Stomach (tissue), 9 donors: ENCODE data around the gene BTBD9. TPM values are rescaled to one million over a fixed set of nuclear protein-coding genes. Genes with fewer than 3 reads are reported as not detected.
"Not testable (repeated sequence)": the region's sequence is repeated elsewhere in the genome, so short reads cannot be mapped to it uniquely, and the experiment has no call there.

Experiments used
- DNase-seq, 2 donors: peaks; one replicate each; pipeline versions ENCODE4 v3.0.0 to v3.0.0-alpha.2; 2013 to 2019
- H3K27ac ChIP-seq, 5 donors: fragments of 200-600 bp in 4 of 5; sonication (generic) in 4 of 5; one replicate each; pipeline ENCODE4 v1.5.1; 2013 to 2019; ENCODE audit warnings: mild to moderate bottlenecking in 1 of 5, moderate library complexity in 1 of 5
- H3K27me3 ChIP-seq, 3 donors: fragments of 200-600 bp; sonication (generic); one replicate each; pipeline ENCODE4 v1.5.1; 2017 to 2019; ENCODE audit warnings: mixed run types in 1 of 3
- H3K36me3 ChIP-seq, 4 donors: fragments of 200-600 bp; sonication (generic); 1 replicate in 3 of 4; 2 replicates in 1 of 4; pipeline ENCODE4 v1.5.1; 2016 to 2019
- H3K4me1 ChIP-seq, 4 donors: fragments of 200-600 bp; sonication (generic); one replicate each; pipeline ENCODE4 v1.5.1; 2016 to 2019
- H3K4me3 ChIP-seq, 4 donors: fragments of 200-600 bp; sonication (generic) in 3 of 4; one replicate each; pipeline ENCODE4 v1.5.1; 2016 to 2019; ENCODE audit warnings: mild to moderate bottlenecking in 1 of 4
- H3K9me3 ChIP-seq, 4 donors: fragments of 200-600 bp; sonication (generic); one replicate each; pipeline ENCODE4 v1.5.1; 2016 to 2019
- EP300 ChIP-seq: sonication (generic); formaldehyde crosslinking; IDR thresholded peaks from one replicate; pipeline ENCODE4 v1.6.1; 2017; ENCODE audit warnings: antibody characterized with exemption
- POLR2A ChIP-seq, 4 donors: fragments of 450-650 bp; IDR thresholded peaks; one replicate each; pipeline ENCODE4 v1.6.1; 2016; ENCODE audit warnings: antibody characterized with exemption in 4 of 4, control low read depth in 2 of 4, mild to moderate bottlenecking in 1 of 4, moderate library complexity in 1 of 4
- POLR2AphosphoS5 ChIP-seq, 3 donors: sonication (generic); formaldehyde crosslinking; IDR thresholded peaks; one replicate each; pipeline ENCODE4 v1.6.1; 2016; ENCODE audit warnings: antibody characterized with exemption in 3 of 3
- WGBS, 5 donors: extraction: QIAGEN DNeasy Blood & Tissue Kit in 3 of 5; methylation state at CpG; one replicate each; pipeline versions ENCODE4 v1.1.5 to v1.1.7; 2013 to 2018; 5-methylcytosine and 5-hydroxymethylcytosine counted together
- intact Hi-C: fragments of 100-400 bp; cut with DNase I; formaldehyde crosslinking; loops from one replicate; pipeline ENCODE4 v1.15.1; 2023; ENCODE audit warnings: low total_unique reads
- polyA plus RNA-seq, 3 donors: library from polyadenylated mRNA; stranded (reverse); fragments of 200-250 nt; gene quantifications; one replicate each; pipeline ENCODE4 v1.2.3, GENCODE V29; 2013
- total RNA-seq, 5 donors: library from RNA; depleted of rRNA; stranded (reverse); fragments of >200 nt; gene quantifications; one replicate each; pipeline versions ENCODE4 v1.1.0 to v1.2.3, GENCODE V29; 2014 to 2016
- TF ChIP-seq, protein P1 (sequence below), 7 experiments: fragments of 450-650 bp in 4 of 7; fragments of 200-600 bp in 3 of 7; sonication (generic) in 3 of 7; IDR thresholded peaks; one replicate each; pipeline ENCODE4 v1.5.1; 2016 to 2019; ENCODE audit warnings: antibody characterized with exemption in 7 of 7, control low read depth in 2 of 7, mild to moderate bottlenecking in 1 of 7
- donor health status: healthy with polysubstance abuse.
- donor health status: Bipolar disorder and iron deficiency.
- donor health status: healthy.

BTBD9 gene
- total and polyA plus RNA-seq, 8 donors: 1.4 to 90.2 (median 6.8) TPM

GRCh38 chr6:38432479-38432878 is 207.2 kb downstream of the BTBD9 start:
- 97 to 100% (median 100%) methylated on average over 1 of the region's 1 CpG for WGBS, 5 donors
- Histone ChIP-seq H3K4me3 (no peak overlapping the region), H3K4me1 (no peaks in the 10 kb centered on the region), H3K27ac (no peak overlapping the region), H3K27me3 (no peaks in the 10 kb centered on the region), H3K9me3 (peaks cover 0 to 7% (median 0%) of the 10 kb centered on the region in 4 donors), H3K36me3 (no peaks in the 10 kb centered on the region)
- intact Hi-C loops: no loop called here
- TF ChIP-seq EP300: no peak
- TF ChIP-seq POLR2A (IDR thresholded peaks at IDR 0.05): no peak
- TF ChIP-seq, protein P1, sequence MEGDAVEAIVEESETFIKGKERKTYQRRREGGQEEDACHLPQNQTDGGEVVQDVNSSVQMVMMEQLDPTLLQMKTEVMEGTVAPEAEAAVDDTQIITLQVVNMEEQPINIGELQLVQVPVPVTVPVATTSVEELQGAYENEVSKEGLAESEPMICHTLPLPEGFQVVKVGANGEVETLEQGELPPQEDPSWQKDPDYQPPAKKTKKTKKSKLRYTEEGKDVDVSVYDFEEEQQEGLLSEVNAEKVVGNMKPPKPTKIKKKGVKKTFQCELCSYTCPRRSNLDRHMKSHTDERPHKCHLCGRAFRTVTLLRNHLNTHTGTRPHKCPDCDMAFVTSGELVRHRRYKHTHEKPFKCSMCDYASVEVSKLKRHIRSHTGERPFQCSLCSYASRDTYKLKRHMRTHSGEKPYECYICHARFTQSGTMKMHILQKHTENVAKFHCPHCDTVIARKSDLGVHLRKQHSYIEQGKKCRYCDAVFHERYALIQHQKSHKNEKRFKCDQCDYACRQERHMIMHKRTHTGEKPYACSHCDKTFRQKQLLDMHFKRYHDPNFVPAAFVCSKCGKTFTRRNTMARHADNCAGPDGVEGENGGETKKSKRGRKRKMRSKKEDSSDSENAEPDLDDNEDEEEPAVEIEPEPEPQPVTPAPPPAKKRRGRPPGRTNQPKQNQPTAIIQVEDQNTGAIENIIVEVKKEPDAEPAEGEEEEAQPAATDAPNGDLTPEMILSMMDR (IDR thresholded peaks at IDR 0.05): no peak
- TF ChIP-seq POLR2AphosphoS5 (IDR thresholded peaks at IDR 0.05): no peak
- no peak for DNase-seq

DNA sequence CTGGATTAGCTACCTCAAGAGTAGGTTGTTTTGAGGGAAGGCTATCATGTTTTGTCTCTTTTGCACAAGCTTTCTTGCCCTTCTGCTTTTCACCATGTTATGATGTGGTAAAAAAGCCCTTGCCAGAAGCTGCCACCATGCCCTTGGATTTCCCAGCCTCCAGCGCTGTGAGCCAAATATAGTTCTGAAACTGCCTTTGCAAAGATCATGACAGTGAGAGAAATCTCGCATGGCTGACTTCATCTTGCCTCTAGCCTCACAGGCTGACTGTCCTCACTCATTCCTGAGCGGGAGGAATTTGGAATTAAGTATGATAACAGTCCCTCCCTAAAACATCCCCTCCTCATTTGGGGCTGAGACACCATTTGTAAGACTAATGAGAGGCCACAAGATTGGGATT is 207.7 kb downstream of the BTBD9 start:
- Histone ChIP-seq H3K27me3 (no peaks in the 10 kb centered on the region), H3K9me3 (peaks cover 0 to 7% (median 0%) of the 10 kb centered on the region in 4 donors), H3K36me3 (no peaks in the 10 kb centered on the region), H3K4me3 (no peak overlapping the region), H3K4me1 (no peaks in the 10 kb centered on the region), H3K27ac (no peak overlapping the region)
- intact Hi-C loops: no loop called here
- TF ChIP-seq EP300: no peak
- no peak for TF ChIP-seq POLR2AphosphoS5 (IDR thresholded peaks at IDR 0.05)
- TF ChIP-seq, protein P1 (IDR thresholded peaks at IDR 0.05): no peak
- TF ChIP-seq POLR2A (IDR thresholded peaks at IDR 0.05): no peak
- WGBS, 5 donors: 94 to 98% (median 98%) methylated on average over 3 of the region's 3 CpGs
- DNase-seq: no peak

- peaks cover 0 to 7% (median 0%) of the 10 kb centered on the region in 4 donors for H3K9me3 ChIP-seq
- no peaks in the 10 kb centered on the region for H3K27me3 ChIP-seq
- no peak for TF ChIP-seq POLR2AphosphoS5 (IDR thresholded peaks at IDR 0.05)
- no peaks in the 10 kb centered on the region for H3K4me1 ChIP-seq
- no peak overlapping the region for H3K27ac ChIP-seq
- H3K4me3 ChIP-seq: no peak overlapping the region
- intact Hi-C loops: no loop called here
- DNase-seq: no peak
- WGBS, 5 donors: 93 to 99% (median 97%) methylated on average over 3 of the region's 3 CpGs
- H3K36me3 ChIP-seq: no peaks in the 10 kb centered on the region
Observed at GRCh38 chr6:38429546-38429945, 210.2 kb downstream of the BTBD9 start.

- Histone ChIP-seq H3K9me3 (peaks cover 0 to 6% (median 0%) of the 10 kb centered on the region in 4 donors), H3K27ac (no peak overlapping the region), H3K27me3 (no peaks in the 10 kb centered on the region), H3K36me3 (no peaks in the 10 kb centered on the region), H3K4me3 (no peak overlapping the region), H3K4me1 (no peaks in the 10 kb centered on the region)
- 34 to 48% (median 46%) methylated on average over 2 of the region's 2 CpGs for WGBS, 5 donors
- intact Hi-C loops: no loop called here
- DNase-seq: peak in 1 of 2 donors; percentile 26
- TF ChIP-seq, protein P1 (IDR thresholded peaks at IDR 0.05): no peak
- TF ChIP-seq POLR2A (IDR thresholded peaks at IDR 0.05): no peak
- TF ChIP-seq POLR2AphosphoS5 (IDR thresholded peaks at IDR 0.05): no peak
- no peak for TF ChIP-seq EP300
Observed at GRCh38 chr6:38427492-38428210, 212.1 kb downstream of the BTBD9 start.

DNA sequence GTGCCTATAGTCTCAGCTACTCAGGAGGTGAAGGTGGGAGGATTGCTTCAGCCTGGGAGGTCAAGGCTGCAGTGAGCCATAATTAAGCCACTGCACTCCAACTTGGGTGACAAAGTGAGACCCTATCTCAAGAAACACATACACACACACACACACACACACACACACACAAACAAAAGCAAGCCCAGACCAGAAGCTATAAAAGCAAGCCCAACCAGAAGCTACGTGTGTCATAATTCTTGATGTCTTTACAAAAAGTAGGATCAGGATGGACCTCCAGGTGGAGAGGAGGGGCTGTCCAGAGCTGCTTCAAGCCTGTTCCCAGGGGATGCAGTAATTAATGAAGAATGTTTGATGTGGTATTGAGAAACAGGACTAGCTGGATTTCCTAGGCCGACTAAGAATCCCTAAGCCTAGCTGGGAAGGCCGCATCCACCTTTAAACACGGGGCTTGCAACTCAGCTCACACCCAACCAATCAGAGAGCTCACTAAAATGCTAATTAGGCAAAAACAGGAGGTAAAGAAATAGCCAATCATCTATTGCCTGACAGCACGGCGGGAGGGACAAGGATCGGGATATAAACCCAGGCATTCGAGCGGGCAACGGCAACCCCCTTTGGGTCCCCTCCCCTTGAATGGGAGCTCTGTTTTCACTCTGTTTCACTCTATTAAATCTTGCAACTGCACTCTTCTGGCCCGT is 213.8 kb downstream of the BTBD9 start:
- H3K36me3 ChIP-seq, H3K9me3 ChIP-seq, intact Hi-C loops, H3K4me3 ChIP-seq, H3K27me3 ChIP-seq, H3K27ac ChIP-seq, H3K4me1 ChIP-seq, DNase-seq: not testable (repeated sequence)
- WGBS, 5 donors: 93 to 97% (median 95%) methylated on average over 11 of the region's 11 CpGs
